Astrocyte of the cerebellum (primary cell): ENCODE measurements around the gene CDK19.

Experiments
- DNase-seq: peaks from one replicate; pipeline ENCODE4 v3.0.0-alpha.2; 2011; ENCODE audit warnings: low read depth
- H3K4me3 ChIP-seq: 2 replicates; pipeline ENCODE4 v1.5.1; 2011; ENCODE audit warnings: mild to moderate bottlenecking, low read depth, low read length, moderate library complexity
- in situ Hi-C: cut with HindIII; loops from 2 replicates; pipeline ENCODE4 v1.10.0; 2017; ENCODE audit warnings: low sequenced_read_pairs
- TF ChIP-seq, protein P1 (sequence below): IDR thresholded peaks from 2 replicates; pipeline ENCODE4 v1.5.1; 2012; ENCODE audit warnings: low read length, low read depth, moderate library complexity, mild to moderate bottlenecking; ENCODE audit errors: missing control alignments

The CDK19 gene

DNA sequence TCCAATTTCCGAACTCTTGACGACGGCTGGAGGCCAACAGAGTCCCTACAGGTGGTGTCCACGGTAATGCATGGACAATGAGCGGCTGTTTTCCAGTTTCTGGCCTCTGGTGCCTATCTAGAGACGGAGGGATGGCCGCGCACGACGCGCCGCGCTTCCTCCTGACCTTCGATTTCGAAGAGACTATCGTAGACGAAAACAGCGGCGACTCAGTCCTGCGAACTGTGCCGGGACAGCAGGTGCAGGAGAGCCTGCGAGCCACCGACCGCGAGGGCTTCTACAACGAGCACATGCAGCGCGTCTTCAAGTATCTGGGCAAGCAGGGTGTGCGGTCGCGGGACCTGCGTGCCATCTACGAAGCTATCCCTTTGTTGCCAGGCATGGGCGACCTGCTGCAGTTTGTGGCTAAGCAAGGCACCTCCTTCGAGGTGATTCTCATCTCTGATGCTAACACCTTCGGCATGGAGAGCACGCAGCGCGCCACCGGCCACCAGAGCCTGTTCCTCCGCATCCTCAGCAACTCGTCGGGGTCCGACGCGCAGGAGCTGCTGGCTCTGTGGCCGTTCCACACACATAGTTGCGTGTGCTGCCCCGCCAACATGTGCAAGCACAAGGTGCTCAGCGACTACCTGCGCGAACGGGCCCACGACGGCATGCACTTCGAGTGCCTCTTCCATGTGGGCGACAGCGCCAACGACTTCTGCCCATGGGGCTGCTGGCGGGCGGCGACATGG is 169.4 kb downstream of the CDK19 start:
- no peak for DNase-seq
- H3K4me3 ChIP-seq, result no peak overlapping the region
- in situ Hi-C loops, result no loop called here
- TF ChIP-seq, protein P1, sequence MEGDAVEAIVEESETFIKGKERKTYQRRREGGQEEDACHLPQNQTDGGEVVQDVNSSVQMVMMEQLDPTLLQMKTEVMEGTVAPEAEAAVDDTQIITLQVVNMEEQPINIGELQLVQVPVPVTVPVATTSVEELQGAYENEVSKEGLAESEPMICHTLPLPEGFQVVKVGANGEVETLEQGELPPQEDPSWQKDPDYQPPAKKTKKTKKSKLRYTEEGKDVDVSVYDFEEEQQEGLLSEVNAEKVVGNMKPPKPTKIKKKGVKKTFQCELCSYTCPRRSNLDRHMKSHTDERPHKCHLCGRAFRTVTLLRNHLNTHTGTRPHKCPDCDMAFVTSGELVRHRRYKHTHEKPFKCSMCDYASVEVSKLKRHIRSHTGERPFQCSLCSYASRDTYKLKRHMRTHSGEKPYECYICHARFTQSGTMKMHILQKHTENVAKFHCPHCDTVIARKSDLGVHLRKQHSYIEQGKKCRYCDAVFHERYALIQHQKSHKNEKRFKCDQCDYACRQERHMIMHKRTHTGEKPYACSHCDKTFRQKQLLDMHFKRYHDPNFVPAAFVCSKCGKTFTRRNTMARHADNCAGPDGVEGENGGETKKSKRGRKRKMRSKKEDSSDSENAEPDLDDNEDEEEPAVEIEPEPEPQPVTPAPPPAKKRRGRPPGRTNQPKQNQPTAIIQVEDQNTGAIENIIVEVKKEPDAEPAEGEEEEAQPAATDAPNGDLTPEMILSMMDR, result no peak

- no peak overlapping the region for H3K4me3 ChIP-seq
- DNase-seq, result peak; percentile 23
- TF ChIP-seq, protein P1, result no peak
- in situ Hi-C loops, result no loop called here
These were observed 172.1 kb downstream of the CDK19 start for GRCh38 chr6:110643175-110643574.

DNA sequence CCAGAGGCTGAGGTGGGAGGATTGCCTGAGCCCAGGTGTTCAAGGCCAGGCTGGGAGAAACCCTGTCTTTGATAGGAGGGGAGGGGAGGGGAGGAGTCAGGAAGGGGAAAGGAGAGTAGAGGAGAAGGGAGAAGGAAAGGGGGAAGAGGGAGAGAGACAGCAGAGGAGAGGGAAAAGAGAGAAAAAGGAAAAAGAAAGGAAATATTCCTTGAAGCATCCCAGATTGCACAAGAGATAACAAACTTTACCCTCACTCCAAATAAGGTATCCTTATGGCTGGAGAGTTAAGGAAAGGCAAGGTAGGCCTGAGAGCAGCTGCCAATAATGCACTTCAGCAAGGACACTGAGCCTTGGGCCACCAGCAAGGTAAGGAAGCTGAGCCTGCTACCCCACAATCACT is 172.6 kb downstream of the CDK19 start:
- no peak for DNase-seq
- in situ Hi-C loops, result no loop called here
- TF ChIP-seq, protein P1, result no peak
- no peak overlapping the region for H3K4me3 ChIP-seq

- TF ChIP-seq, protein P1, result no peak
These were observed 178.5 kb downstream of the CDK19 start for GRCh38 chr6:110636781-110637180.

GRCh38 chr6:110635096-110635495 is 180.2 kb downstream of the CDK19 start:
- DNase-seq, result no peak
- in situ Hi-C loops, result no loop called here
- no peak overlapping the region for H3K4me3 ChIP-seq
- TF ChIP-seq, protein P1, result no peak

More at GRCh38 chr6:110636781-110637180, 178.5 kb downstream of the CDK19 start:
- in situ Hi-C loops, result no loop called here
- no peak overlapping the region for H3K4me3 ChIP-seq
- DNase-seq, result no peak

DNA sequence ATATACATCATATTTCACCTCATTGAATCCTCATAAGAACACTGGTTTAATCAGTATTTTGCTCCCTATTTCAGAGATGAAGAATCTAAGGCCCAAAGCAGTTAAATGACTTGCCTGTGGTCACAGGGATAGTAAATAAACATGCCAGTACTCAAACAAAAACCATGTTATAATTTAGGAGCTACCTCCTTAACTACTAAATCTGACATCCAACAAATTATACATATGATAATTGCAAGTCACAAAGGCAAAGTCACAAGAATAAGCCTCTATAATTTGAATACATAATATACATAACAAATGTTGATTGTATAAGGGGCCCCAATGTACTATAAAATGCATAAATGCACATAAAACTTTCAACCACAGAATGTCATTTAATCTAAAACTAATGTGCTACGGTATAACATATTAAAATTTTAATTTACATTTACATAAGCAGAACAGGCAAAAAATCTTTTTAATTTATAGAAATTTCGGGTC is 181.5 kb downstream of the CDK19 start:
- H3K4me3 ChIP-seq, result no peak overlapping the region
- TF ChIP-seq, protein P1, result no peak
- in situ Hi-C loops, result no loop called here
- DNase-seq, result no peak
